Activated naive CD8-positive, alpha-beta T cell treated with anti-CD3 and anti-CD28 coated beads, Interleukin-2, amount 10 ng/mL, durations not matched to agents 7 days and 5 days (primary cell): ENCODE measurements around the gene PPHLN1. TPM values are rescaled to one million over a fixed set of nuclear protein-coding genes. Genes with fewer than 3 reads are reported as not detected.

Experiments
- microRNA-seq: library from miRNA; unstranded; fragments of <30 nt; microRNA quantifications from one replicate; pipeline ENCODE4 v1.2.0, GENCODE V29; 2022
- total RNA-seq, 2 experiments: library from RNA; stranded (reverse); gene quantifications; one replicate each; pipeline ENCODE4 v1.2.3, GENCODE V29; 2021

Gene PPHLN1
- total RNA-seq, 2 experiments from 2014 or later: 86.3 to 91.4 TPM

Small RNA genes within 50 kb of the gene (microRNA-seq; reads per million reads assigned to microRNA genes)
- gene MIR7851: not detected

Other genes with a start within 250 kb of the PPHLN1 start
- gene GXYLT1, start 181.3 kb upstream of the PPHLN1 start, total RNA-seq: 1 to 10 TPM; 9.0 TPM
- gene YAF2, start 87.9 kb upstream of the PPHLN1 start, total RNA-seq: 10 to 100 TPM; 33.7 to 40.6 TPM
- gene ZCRB1, start 73 bp upstream of the PPHLN1 start, total RNA-seq: 10 to 100 TPM; 47.8 to 53.8 TPM